RKO (cell line): ENCODE results near the gene TMIGD3.
A peak's percentile ranks its signal among the peaks of the same experiment; 100 is the strongest.

Source experiments
- DNase-seq: peaks from one replicate; pipeline ENCODE4 v3.0.0-alpha.2; 2016; ENCODE audit warnings: low spot score

TMIGD3 gene

DNA sequence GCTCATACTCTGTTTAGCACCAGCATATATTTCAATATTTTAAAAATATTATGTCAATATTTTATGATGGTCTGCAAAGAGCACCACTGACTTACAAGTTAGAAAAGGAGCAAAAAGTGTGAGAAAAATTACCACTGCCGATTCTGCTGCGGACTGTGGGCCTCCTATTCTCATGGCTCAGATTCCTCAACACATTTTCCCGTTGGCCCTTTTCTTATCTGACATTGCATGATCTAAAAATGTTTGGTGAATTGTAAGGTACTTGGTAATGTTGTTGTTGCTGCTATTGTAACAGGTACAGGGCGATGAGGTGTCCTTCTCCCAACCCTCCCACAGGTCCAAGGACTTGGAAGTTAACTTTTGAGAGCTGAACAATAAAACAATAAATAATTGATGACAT is 28.9 kb downstream of the TMIGD3 start:
- no peak for DNase-seq

DNA sequence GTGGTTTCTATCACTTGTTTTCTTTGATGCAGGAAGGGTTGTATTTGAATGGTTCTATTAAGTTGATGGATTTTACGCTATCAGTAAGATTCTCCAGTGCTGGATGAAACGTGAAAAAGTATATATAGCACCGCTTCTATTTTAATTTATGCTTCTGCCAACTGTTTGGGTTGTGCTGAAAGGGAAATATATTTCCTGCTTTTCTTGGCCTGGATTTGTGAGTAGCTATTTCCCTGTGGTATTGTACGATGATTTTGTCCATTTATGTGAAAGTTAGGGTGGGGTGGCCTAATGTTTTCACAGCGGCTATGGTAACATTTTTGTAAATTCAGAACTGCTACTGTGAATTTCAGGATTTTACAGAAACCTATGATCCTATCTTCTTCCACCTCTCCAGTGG is 29.3 kb downstream of the TMIGD3 start:
- no peak for DNase-seq

DNA sequence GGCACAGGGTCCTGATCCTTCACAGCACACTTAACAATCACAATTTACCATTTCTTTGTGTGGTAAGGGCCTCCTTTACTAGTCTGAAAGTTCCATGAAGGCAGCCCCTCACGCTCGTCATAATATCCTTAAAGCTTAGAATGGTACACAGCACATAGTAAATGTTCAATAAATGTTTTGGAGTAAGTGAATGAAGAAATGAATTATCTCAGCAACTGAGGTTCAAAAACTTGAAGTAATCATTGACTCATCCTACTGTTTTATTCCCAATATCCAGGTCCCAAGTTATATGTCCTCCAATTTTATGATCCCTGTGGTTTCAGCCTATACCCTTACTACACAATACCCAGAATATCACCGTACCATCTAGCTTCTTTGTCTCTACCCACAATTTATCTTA is 31.9 kb downstream of the TMIGD3 start:
- no peak for DNase-seq

DNA sequence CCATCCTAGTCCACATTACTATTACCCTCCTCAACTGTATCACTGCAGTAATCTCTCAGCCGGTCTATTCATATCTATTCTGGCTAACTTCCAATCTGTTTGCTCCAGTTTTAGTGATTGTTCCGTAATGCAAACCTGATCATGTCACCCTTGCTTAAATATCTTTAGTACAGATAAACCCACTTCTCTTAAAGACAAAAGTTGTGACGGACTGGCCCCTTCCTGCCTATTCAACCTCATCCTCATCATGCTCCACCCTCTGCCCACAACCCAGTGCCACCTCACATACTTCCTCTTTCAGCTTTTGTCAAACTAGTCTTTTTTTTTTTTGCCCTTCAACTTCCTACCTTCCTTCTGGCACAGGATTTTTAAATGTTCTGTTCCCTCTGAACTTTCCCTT is 32.4 kb downstream of the TMIGD3 start:
- DNase-seq = no peak

DNA sequence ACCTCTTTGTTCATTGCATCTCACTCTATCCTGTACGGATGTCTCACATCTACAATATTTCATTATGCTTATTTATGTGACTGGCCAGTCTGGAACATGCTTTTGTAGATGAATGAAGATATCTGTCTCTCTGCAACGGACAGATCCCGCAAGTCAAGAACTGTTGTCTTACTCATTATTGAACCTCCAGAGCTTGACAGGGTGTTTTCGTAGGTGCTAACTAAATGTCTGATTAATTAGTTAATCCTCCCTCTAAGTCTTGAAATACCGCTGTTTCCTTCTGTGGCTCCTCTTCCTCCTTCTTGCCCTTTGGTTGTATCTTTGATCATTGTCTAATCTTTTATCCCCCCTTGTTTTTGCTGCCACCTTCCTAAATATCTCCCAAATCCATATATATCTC is 32.8 kb downstream of the TMIGD3 start:
- DNase-seq = no peak

DNA sequence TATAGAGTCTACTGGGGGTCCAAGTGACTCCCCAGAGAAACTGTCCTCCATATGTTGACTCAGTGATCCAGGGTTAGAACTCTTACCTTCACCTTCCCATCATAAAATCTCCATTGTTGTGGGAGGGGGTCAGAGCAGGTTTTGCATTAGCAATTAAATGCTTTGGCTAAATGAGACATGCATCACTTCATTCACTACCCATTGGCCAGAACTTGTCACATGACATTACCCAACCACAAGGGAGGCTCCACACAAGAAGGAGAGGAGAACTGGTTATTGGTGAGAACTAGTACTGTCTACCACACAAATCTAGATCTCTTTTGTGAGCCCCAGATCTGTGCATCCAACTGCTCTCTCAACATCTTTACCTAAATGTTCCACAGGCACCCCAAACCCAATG is 33.9 kb downstream of the TMIGD3 start:
- no peak for DNase-seq

DNA sequence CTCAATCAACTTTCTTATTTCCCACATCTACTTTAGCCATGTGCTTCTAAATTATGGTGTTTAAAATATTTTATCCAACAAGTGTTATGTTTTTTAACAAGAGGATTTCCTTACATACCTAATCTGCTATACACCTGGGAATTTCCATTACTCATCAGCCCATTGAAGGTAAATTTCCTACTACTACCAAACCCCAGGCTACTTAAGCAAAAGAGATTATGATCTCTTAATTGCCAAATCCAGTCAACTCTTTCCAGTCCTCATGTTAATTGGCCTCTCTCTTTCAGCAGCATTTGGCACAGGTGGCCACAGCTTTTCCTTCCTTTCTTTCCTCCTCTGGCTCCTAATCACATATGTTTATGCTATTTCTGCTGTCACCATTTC is 34.7 kb downstream of the TMIGD3 start:
- no peak for DNase-seq

DNA sequence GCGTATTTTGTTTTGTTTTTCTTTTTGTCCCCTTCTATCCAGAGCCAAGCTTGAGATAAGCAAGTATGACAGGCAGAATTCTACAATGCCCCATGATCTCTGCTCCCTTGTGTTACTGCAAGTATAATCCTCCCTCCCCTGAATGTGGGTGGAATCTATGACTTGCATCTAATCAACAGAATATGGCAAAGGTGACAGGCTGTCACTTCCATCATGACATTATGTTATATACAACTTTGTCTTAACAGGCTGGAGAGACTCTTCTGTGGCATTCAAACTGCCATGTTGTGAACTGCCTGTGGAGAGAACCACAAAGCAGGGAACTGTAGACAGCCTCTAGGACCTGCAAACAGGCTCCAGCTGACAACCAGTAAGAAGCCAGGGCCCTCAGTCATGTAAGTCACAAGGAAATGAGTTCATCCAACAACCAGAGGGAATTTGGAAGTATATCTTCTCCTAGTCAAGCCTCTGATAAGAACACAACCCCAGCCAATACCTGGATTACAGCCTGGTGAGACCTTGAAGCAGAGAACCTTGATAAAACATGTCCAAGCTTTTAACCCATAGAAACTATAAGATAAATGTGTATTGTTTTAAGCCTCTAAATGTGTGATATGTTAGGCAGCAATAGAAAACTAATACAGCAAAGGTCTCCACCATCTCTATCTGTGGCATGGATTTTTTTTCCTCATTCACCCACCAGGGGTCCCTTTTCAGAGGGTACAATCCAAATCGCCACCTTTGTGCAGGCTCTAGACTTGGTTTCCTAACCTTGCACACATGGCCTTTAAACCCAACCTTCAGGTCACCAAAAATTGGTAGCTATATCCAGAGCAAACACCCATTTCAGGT is 35.3 kb downstream of the TMIGD3 start:
- DNase-seq = no peak

DNA sequence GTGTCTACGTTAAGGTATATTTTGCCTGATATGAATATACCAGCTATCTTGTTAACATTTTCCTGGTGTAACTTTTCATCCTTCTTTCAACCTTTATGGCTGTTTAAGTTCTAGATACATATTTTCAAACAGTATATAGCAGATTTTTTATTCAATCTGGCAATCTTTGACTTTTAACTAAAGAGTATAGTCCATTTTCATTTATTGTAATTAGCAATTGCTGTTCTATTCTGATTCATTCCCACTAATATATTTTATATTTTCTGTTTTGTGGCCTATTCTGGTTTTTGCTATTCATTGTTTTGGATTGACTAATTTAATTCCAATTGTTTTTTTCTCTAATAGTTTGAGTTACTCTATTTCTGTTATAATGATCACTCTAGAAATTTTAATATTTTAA is 37.0 kb downstream of the TMIGD3 start:
- no peak for DNase-seq

DNA sequence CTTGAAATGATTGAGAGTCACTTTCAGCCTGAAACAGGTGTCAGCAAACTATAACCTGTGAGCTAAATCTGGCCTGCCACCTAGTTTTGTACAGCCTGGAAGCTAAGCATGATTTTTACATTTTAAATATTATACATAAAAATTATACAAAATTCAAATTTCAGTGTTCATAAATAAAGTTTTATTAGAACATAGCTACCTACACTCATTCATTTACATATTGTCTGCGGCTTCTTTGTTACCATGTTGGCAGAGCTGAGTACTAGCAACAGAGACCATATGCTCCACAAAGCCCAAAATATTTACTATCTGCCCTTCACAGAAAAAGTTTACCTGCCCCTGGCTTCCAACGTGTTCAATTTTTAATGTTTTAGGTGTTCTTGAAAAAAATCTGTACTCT is 37.7 kb downstream of the TMIGD3 start:
- no peak for DNase-seq

DNA sequence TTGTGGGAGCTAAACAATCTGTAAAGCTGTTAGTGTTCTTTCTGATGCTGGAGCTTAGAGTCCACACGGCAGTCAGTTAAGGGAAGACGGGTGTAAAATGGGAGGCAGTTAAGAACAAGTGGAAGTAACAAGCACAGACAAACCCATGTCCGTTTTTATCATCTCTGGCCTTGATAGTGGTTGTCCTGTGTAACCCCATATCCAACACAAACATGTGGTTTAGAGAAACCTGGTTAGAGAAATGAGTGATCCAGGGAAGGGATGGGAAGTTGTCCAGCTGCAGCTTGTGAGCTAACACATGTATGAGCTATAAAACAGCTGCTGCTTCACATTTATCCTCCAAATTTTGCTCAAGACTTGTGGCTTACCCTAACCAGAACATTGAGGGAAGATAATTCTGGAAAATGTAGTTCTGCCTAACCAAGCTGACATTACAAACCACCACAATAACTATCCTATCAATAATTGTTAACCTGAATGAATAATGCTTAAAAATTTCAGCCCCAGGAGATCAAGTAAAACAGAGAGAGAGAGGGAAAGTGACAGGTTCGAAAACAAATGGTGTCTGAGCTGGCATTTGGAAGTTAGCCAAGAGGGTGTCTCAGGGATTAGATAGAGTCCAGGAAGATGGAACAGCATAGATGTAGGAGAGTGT is 40.3 kb downstream of the TMIGD3 start:
- peak; percentile 50 for DNase-seq

DNA sequence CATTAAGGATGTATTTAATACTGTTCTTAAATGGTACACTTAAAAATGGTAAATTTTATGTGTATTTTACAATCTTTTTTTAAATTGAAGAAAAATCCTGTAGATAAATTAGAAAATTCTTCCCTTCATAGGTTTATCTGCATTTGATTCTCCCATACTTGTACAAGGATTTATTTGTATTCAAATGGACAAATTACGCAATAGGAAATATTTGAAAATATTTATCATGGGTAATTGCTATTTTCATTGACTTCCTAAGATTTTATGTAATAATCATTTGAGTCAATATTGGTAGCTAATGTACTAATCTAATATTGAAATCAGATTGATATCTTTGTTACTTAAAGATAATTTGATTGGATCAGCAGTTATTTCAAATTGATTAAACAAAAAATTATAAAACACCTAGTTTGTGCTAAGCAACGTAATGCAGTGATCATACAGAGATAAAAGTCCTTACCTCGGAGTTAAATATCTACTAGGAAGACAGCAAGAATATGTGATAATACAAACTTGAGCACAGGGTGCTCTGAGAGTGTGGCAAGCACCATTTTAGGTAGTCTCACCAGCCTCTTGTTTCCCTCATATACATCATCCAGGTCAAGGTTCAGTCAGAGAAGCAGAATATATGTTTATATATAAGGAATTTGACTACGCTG is 40.9 kb downstream of the TMIGD3 start:
- no peak for DNase-seq

DNA sequence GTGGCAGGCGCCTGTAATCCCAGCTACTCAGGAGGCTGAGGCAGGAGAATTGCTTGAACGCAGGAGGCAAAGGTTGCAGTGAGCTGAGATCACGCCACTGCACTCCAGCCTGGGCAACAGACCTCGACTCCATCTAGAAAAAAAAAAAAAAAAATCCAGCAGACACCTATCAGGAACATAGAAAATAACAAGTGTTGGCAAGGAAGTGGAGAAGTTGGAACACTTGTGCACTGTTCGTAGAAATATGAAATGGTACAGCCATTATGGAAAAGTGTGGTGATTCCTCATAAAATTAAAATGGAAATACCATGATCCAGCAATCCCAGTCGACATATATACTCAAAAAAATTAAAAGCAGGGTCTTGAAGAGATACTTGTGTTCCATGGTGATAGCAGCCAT is 41.7 kb downstream of the TMIGD3 start:
- DNase-seq = no peak

DNA sequence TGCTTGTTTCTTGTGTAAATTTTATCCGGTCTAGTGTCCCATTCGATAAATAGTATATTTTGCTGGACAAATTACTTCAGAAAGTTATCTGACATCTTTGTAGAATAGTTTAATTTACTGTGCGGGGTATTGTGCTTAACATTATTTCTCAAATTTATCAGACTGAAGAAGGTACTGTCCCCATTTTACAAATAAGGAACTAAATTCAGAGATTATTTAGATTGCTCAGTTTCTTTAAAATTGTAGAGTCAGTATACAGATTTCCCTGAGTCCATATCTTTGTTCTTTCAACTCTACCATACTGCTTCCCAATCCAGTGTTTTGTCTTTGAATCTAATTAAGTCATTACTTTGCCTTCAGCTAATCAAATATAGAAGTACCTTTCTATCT is 47.8 kb downstream of the TMIGD3 start:
- DNase-seq = no peak

DNA sequence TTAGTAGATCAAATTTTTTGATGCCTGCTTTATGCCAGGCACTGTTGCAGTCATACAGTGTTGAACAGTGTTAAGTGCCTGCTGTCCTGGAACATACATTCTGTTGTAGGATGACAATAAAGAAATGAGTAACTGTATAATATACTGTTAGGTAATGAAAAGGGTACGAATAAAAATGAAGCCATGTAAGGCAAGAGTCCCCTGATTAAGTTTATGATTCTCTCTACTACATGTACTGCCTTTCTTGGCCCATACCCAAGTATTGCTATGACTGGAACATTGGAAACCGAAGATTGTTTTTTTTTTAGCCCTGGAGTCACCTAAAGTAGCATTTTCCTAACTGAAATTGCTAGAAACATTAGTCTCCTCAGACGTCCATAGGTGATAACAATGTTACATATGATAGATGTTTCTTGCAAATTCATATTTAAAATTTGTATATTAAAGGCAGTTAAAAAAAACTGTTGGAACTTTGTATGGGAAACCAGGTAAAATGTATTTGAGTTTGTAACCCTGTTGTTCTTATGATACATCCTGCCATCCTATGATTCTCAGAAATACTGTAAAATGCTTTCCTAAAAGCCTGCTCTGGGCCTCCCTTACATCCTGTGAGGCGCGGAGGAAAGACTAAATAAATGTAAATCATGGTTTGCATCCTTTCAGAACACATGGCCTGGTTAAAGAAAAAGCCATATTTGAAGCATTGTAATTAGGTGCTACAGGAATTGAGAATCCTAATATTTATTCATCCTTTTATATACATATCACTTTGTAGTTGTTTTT is 48.4 kb downstream of the TMIGD3 start:
- no peak for DNase-seq

DNA sequence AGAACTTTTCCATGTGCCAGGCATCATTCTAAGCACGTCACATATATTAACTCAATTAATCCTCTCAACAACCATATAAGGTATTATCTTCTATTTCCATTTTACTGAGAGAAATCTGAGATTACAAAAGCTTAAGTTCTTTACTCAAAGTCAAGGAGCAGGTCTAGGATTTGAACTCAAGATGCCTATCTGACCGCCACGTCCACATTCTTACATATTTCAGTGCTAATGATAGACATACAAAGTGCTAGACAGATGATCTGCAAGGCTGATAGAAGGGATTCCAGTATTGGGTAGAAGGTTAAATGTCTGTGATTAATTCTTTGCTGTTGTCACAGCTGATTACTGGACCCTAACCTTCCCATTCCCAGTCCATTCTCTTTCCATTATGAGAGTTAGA is 49.7 kb downstream of the TMIGD3 start:
- no peak for DNase-seq

DNA sequence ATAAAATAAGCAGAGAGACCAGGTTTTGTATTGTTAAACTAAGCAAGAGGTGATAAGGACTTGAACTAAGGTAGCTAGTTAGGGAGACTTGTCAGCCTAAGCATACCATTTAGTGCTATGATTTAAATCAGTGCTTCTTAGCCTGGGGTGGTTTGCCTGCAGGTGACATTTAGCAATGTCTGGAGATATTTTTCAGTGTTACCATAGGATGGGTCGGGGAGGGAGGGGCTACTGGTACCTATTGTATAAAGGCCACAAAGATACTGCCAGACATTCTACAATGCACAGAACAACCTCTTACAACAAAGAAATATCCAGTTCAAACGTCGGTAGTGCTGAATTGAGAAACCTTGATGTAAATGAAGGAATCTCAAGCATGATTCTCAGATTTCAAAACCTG is 50.9 kb downstream of the TMIGD3 start:
- DNase-seq = no peak

DNA sequence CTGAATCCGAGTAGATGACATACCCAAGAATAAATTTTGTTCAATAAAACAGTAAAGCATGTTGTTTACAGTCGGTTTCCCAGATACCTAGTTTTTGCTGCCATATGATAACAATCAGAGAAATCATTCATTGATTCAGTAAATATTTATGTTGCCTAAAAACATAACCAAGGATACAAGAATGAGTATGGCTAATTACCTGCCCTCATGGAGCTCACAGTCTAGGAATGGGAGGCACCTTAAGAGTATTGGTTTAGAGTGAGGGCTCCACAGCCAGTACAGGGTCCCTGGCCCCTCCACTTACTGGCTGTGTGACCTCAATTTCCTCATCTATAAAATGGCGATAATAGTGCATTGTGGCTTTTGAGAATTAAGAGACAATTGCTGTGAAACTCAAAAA is 53.2 kb downstream of the TMIGD3 start:
- DNase-seq = no peak

DNA sequence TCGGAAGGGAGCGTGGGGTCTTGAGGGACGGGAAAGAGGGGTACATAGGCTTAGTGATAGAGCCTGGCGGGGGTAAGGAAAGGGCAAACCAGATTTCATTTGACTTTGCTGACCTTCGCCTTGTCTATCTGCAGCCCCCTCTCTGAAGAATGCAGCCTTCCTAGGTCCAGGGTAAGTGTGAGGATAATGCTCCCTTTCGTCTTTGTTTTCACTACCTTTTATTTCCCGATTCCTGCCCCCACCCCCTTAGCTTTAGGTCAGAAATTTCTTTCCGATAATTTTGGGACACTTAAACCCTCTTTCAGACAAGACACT is 53.8 kb downstream of the TMIGD3 start:
- DNase-seq = no peak

DNA sequence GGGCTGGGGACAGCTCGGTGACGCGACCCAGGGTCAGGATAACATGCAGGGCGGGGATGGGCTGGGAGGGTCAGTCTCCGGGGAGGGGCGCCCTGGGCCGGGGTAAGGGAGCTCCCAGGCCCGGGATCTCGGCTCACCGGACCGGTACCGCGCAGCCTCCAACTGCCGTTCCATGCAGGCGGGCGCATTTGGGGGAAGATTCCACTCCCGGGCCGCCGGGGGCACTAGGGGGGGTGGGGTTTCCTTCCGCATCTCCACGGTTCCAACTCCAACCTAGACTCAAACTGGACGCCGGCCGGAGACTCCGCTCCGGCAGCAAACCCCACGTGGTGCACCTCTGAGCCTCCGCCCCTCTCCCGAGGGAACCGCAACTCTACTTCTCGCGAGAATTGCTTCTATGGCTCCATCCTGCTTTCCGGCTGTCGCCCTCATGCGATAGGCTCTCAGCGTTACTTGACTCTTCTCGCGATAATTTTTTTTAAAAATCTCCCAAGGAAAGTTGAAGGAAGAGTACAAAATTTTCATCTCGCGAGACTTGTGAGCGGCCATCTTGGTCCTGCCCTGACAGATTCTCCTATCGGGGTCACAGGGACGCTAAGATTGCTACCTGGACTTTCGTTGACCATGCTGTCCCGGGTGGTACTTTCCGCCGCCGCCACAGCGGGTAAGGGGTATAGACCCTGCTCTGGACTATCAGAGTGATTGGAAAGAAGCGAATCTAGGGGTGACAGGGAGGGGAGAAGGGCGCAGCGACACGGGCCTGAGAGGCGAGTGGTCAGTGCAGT is 54.3 kb downstream of the TMIGD3 start, which contains the start of the genes ATP5PB and WDR77:
ATP5PB (plus strand) TSS at position 547 of the 785 bp plus-strand sequence; CDS start at position 625, 78 bp downstream.
WDR77 (minus strand) TSS at position 339 of the 785 bp plus-strand sequence; CDS start at position 252, 87 bp downstream.
- DNase-seq = peak; percentile 100

DNA sequence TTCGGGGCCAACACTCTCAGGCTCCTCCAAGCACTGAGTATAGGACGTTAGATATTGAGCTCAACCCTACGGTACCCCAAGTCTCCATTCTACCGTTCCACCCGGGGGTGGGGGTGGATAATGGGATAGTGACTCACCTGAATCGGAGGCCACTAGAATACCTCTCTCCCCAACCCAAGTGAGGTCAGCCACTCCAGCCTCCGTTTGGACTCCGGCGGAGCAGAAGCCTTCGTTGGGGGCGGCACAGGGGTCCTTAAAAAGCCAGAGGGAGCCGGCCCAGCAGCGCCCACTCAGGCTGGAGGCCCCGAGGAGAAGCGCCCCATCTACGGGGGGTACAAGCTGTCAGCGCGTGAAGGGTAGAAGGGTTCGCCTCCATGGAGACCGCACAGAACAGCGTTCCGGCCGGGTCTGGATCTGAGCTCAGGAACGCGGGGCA is 54.9 kb downstream of the TMIGD3 start:
- DNase-seq = peak; percentile 73
